GM18499 (cell line): ENCODE results near the gene FGF8.
"Not testable (repeated sequence)": the region's sequence is repeated elsewhere in the genome, so short reads cannot be mapped to it uniquely, and the experiment has no call there.

Source experiments
- ATAC-seq: cut with Tn5 transposase; IDR thresholded peaks from one replicate; pipeline ENCODE4 v1.9.1; 2021; ENCODE audit warnings: moderate number of reproducible peaks; ENCODE audit not compliant: insufficient read depth, unreplicated experiment

Gene FGF8

GRCh38 chr10:101775273-101776160 is at the start of gene FGF8:
Gene FGF8, minus strand, starts transcription at chr10:101776114. Its CDS starts 214 bp downstream, at chr10:101775900.
- ATAC-seq = no peak

- no peak for ATAC-seq
Measured at GRCh38 chr10:101824736-101825135, 48.8 kb upstream of the FGF8 start.

DNA sequence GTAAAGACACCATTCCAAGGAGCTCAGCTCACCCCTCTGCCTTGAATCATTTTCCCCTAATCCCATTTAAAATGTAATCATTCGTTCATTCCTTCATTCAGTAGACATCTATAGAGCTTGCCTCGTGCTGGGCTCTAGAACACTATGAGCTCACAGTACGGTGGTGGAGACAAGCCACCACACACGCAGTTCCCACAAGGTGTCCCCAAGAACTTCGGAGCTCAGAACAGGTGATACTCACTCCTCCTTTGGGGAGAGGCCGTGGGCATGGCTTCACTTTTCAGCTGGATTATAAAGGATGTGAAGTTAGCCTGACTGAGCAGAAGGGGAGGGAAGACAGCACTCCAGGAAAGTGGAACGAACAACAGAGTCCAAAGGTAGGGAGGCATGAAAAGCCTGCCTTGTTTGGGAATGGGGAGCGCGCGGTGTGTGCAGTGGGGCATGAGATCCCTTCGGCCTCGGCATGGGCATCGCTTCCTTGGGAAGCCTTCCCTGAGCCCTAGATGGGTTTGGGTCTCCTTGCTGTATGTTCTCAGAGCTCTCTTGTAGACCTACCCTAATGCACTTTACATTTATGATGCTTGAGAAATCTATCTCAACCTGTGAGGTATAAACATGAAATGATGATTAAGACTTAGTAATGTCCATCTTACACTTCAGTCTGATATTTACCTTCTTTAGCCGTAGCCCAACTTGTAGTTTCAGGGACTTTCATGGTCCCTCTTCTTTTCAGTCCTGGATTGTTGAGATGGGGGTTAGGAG is 43.1 kb upstream of the FGF8 start:
- no peak for ATAC-seq

GRCh38 chr10:101818119-101818871 is 42.4 kb upstream of the FGF8 start, which contains the start of gene OGA:
Gene OGA, minus strand, starts transcription at chr10:101818444. Its CDS starts 422 bp downstream, at chr10:101818022.
- peak; percentile 86 for ATAC-seq

DNA sequence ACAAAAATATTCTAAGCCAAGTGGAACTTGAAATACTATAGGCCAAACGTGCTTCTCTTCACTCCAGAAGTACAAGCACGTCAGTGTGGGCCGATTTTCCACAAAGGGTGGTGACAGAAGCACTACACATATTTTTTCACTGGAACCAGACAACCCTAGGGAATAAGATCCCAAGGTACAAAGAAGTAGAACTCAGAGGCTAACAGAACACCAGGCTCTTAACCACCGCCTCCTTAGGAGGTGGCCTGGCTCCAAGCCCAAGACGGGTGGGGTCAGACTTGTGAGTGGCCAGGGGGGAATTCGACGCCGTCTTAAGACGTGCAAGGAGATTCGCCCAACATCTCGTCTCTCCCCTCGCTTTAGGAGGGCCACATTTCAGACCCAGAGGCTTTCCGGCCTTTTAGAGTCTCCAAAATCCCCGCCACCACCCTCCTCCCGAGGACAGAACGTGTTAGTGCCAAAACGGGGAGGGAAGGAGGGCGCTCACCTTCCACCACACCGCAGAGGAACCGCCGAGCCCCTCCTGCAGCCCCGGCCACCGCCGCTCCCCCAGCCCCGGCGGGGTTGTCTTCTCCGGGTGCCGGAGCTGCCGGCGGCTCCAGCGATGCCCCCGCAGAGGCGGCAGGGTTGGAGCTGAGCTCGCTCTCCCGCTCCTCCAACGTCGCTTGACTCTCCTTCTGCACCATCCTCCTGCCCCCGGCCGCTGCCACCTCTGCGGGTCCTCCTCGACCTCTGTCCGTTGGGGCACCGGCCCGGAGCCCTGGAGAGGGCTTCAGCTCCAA is 41.6 kb upstream of the FGF8 start:
- ATAC-seq = no peak

GRCh38 chr10:101816913-101817336 is 41.0 kb upstream of the FGF8 start:
- ATAC-seq = no peak

- ATAC-seq = no peak
Measured at GRCh38 chr10:101816376-101816775, 40.5 kb upstream of the FGF8 start.

GRCh38 chr10:101814466-101815071 is 38.7 kb upstream of the FGF8 start:
- ATAC-seq = no peak

DNA sequence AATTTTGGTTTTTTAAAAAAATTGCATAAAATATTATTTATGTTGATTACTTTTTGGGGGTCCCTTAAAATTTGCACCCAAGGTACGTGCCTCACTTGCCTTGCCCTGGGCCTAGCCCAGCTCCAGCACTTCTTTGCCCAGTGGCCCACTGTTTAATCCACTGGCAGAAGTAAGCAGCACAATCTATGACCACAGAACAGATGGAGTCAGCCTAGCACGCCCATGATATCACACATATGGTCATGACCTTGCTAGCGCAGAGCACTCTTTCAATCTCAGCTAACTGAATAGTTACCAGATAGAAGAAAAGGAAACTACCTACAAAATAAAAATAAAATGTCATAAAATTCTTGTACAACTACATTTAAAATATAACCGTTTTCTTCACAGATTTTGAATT is 36.7 kb upstream of the FGF8 start:
- no peak for ATAC-seq

DNA sequence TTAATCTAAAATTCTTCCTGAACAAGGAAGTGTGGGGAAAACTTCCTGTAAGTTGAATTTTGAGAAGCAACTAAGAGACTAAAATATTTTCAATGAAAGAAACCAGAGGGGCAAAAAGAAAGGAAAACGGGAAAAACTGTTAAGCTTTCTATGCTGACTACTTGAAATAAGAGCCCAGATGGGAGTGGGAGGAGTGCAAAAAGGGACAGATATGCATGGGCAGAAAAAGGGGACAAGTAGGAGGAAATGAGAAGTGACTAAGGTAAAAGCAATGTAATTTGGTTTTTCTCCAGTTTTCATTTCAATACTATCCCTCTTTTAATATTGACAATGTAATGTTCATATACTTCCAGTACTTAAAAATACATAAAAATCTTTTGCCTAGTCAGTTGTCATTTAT is 31.2 kb upstream of the FGF8 start:
- no peak for ATAC-seq

DNA sequence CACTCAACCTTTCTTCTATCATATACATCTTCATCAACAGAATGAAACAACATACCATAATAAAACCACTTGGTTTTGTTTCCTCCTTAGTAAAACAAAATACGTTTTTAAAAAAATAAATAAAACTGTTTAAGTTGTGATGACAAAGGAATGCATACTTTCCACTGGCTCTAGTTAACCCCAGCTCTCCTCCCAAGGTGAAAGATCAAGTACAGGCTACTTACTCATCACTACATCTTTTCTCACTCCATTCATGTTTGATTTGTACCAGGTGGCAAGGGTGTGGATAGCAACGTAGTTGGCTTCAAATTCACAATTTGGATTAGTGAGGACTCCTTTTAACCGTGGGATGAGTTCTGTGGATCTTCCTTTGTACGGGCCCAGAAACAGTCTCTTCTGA is 27.6 kb upstream of the FGF8 start:
- no peak for ATAC-seq

DNA sequence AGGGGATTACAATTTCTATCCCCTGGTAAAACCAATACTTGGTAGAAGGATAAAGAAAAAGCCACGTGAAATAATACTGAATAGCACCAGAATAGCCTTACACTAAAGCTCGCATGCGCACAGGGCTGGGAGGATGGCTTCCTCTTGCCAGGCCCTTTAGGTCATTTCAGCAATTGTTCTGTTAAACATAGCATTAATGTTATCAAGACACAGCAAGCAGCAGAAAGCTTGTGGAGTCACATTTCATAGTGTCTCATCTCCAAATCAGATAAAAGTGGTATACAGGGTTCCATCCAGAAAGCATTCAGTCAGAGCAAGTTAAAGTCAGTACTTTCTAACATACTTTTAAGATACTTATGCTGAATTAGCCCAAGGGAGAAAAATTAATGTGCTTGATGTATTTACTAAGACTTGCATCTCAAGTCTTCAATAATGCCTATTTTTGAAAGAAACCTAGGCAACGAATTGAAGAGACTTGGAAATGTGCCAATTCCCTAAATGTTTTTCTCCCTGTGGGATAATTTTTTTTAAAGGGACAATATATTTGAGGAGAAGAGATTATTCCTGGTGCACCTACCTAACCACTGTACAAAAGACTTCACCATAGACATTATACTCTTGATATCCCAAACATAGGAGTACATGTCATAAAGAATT is 21.6 kb upstream of the FGF8 start:
- ATAC-seq = no peak

DNA sequence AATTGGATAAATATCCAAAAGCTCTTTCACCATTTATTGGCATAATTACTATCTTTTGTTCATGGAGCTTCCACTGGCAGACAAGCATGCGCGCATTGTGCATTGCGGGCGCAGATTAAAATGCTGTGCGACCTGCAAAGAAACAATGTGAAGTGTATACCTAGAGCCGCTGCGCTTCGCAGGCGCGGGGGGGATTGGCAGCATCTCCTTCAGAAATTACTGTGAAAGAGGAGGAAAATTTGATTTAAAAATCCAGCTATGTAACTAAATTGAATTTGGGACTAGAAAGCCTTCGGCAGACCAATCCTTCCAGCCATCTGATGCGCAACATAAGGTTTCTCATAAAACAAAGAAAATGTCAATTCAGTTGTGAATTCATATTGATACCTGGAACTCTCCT is 17.6 kb upstream of the FGF8 start:
- ATAC-seq = no peak

- no peak for ATAC-seq
Measured at GRCh38 chr10:101789686-101790085, 13.8 kb upstream of the FGF8 start.

GRCh38 chr10:101789231-101789630 is 13.3 kb upstream of the FGF8 start:
- not testable (repeated sequence) for ATAC-seq

GRCh38 chr10:101785801-101786200 is 9.9 kb upstream of the FGF8 start:
- ATAC-seq = no peak

GRCh38 chr10:101784558-101784957 is 8.6 kb upstream of the FGF8 start:
- no peak for ATAC-seq

GRCh38 chr10:101783736-101784118 is 7.8 kb upstream of the FGF8 start:
- no peak for ATAC-seq
